NCI-H82 (cell line): ENCODE data around the gene HACD2.
"Not testable (repeated sequence)": the region's sequence is repeated elsewhere in the genome, so short reads cannot be mapped to it uniquely, and the experiment has no call there.

ENCODE experiments used
- DNase-seq: peaks from one replicate; lab custom pipeline; 2025; lab: John Stamatoyannopoulos, UW

Gene HACD2

GRCh38 chr3:123584988-123585937 is at the start of gene HACD2:
TSS of gene HACD2 (minus strand) at chr3:123585053. CDS start at chr3:123585027, 26 bp downstream.
- DNase-seq: peak; percentile 100

GRCh38 chr3:123634149-123635051 is 49.5 kb upstream of the HACD2 start:
- no peak for DNase-seq

- DNase-seq: no peak
Measured at GRCh38 chr3:123633530-123633929, 48.7 kb upstream of the HACD2 start.

GRCh38 chr3:123632161-123632655 is 47.4 kb upstream of the HACD2 start:
- peak; percentile 47 for DNase-seq

- no peak for DNase-seq
Measured at GRCh38 chr3:123629747-123630047, 44.8 kb upstream of the HACD2 start.

GRCh38 chr3:123628996-123629746 is 44.3 kb upstream of the HACD2 start:
- DNase-seq: no peak

- DNase-seq: no peak
Measured at GRCh38 chr3:123627673-123628670, 43.1 kb upstream of the HACD2 start.

GRCh38 chr3:123626881-123627280 is 42.0 kb upstream of the HACD2 start:
- DNase-seq: no peak

GRCh38 chr3:123624302-123624701 is 39.4 kb upstream of the HACD2 start:
- no peak for DNase-seq

- no peak for DNase-seq
Measured at GRCh38 chr3:123623346-123623880, 38.6 kb upstream of the HACD2 start.

GRCh38 chr3:123622766-123623165 is 37.9 kb upstream of the HACD2 start:
- no peak for DNase-seq

GRCh38 chr3:123621850-123622189 is 37.0 kb upstream of the HACD2 start:
- no peak for DNase-seq

GRCh38 chr3:123621186-123621849 is 36.5 kb upstream of the HACD2 start:
- peak; percentile 28 for DNase-seq

- DNase-seq: no peak
Measured at GRCh38 chr3:123620343-123620742, 35.5 kb upstream of the HACD2 start.

- DNase-seq: peak; percentile 53
Measured at GRCh38 chr3:123618768-123619484, 34.1 kb upstream of the HACD2 start.

- DNase-seq: no peak
Measured at GRCh38 chr3:123618076-123618708, 33.3 kb upstream of the HACD2 start.

- DNase-seq: no peak
Measured at GRCh38 chr3:123616593-123616992, 31.7 kb upstream of the HACD2 start.

- DNase-seq: no peak
Measured at GRCh38 chr3:123613543-123613942, 28.7 kb upstream of the HACD2 start.

- not testable (repeated sequence) for DNase-seq
Measured at GRCh38 chr3:123611674-123612073, 26.8 kb upstream of the HACD2 start.
